Measurements from ENCODE around the gene PLCD1.

DNA sequence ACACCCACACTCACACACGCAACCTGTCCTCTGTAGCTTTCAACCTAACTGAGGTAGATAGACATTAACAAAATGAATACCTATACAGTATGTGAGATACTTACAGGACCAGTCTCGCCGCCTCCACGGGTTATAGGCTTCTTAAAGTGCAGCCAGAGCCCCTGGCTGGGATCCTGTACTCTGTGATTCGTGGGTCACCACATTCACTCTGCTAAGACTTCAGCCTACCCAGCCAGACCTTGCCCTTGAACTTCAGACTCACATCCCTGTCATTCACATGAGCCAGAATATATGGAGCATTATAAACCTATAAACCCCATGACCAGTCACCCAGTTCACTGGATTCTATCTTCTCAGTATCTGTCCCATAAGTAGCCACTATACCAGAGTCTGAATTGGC, 11.0 kb upstream of the PLCD1 start:
- no peak for TF ChIP-seq CTCF (IDR thresholded peaks at IDR 0.05)
- TF ChIP-seq EZH2phosphoT487 (IDR thresholded peaks at IDR 0.05; ENCODE audit: borderline replicate concordance, low read depth): no peak
- TF ChIP-seq RXRA (IDR thresholded peaks at IDR 0.05; ENCODE audit: borderline replicate concordance, low read depth): no peak
- no peak for TF ChIP-seq RFX5 (IDR thresholded peaks at IDR 0.05; ENCODE audit: low read length)
- TF ChIP-seq YY1 (IDR thresholded peaks at IDR 0.05; ENCODE audit: low read depth): no peak
- TF ChIP-seq EP300 (IDR thresholded peaks at IDR 0.05; ENCODE audit: borderline replicate concordance in 1 of 2, low read depth in 1 of 2, low read length in 1 of 2): no peak
- TF ChIP-seq NFIC (IDR thresholded peaks at IDR 0.05; ENCODE audit: borderline replicate concordance): no peak
- no peak for TF ChIP-seq TAF1 (IDR thresholded peaks at IDR 0.05; ENCODE audit: borderline replicate concordance, low read depth, low read length)
- TF ChIP-seq IRF3 (IDR thresholded peaks at IDR 0.05; ENCODE audit: low read depth, low read length): no peak
- TF ChIP-seq, protein P1, sequence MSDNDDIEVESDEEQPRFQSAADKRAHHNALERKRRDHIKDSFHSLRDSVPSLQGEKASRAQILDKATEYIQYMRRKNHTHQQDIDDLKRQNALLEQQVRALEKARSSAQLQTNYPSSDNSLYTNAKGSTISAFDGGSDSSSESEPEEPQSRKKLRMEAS (IDR thresholded peaks at IDR 0.05; ENCODE audit: low read depth): no peak
- no peak for TF ChIP-seq CHD2 (IDR thresholded peaks at IDR 0.05; ENCODE audit: low read length, partially characterized antibody)
- TF ChIP-seq FOSL2 (IDR thresholded peaks at IDR 0.05; ENCODE audit: borderline replicate concordance, low read depth): no peak
- no peak for TF ChIP-seq POLR2AphosphoS5 (IDR thresholded peaks at IDR 0.05; ENCODE audit: low read depth, low read length)
- no peak for TF ChIP-seq PBX3 (IDR thresholded peaks at IDR 0.05)
